A549 (cell line): ENCODE results near the gene TRPM2. TPM values are rescaled to one million over a fixed set of nuclear protein-coding genes. Genes with fewer than 3 reads are reported as not detected.

Experiments used
- ATAC-seq, 2 experiments: fragments of 200-7000 bp in 1 of 2; fragments of >200 bp in 1 of 2; cut with Nextera tagmentation in 1 of 2; cut with Tn5 transposase in 1 of 2; 3 replicates each; pipeline versions ENCODE4 v1.8.0 to v1.9.1; 2018 to 2020; ENCODE audit warnings: mild to moderate bottlenecking in 1 of 2, moderate library complexity in 1 of 2
- CTCF ChIA-PET: fragments of 300-600 bp; sonication (Branson Sonifier 250); formaldehyde crosslinking; extraction: SDS; loops from one replicate; lab custom pipeline; 2021; ENCODE audit warnings: antibody characterized with exemption, inconsistent platforms; lab: Yijun Ruan, JAX
- POLR2A ChIA-PET: fragments of 350-600 bp; formaldehyde crosslinking; extraction: SDS; loops from one replicate; lab custom pipeline; 2021; ENCODE audit warnings: antibody characterized with exemption, inconsistent platforms; lab: Yijun Ruan, JAX
- DNase-seq, 2 experiments: peaks; one replicate each; pipeline versions ENCODE4 v3.0.0 to v3.0.0-alpha.2; 2011 to 2016; ENCODE audit warnings: low read depth in 1 of 2, low spot score in 1 of 2
- FAIRE-seq: peaks from 2 replicates; lab custom pipeline; 2011; peaks lifted over from hg19 to GRCh38; lab: Jason Lieb, UNC
- H3K27ac ChIP-seq, 2 experiments: fragments of >200 bp; sonication (Bioruptor Twin); formaldehyde crosslinking; 3 replicates each; pipeline ENCODE4 v1.5.1; 2016 to 2017
- H3K4me1 ChIP-seq: fragments of >200 bp; sonication (Bioruptor Twin); formaldehyde crosslinking; 3 replicates; pipeline ENCODE4 v1.6.1; 2016
- H3K4me2 ChIP-seq: fragments of >200 bp; sonication (Bioruptor Twin); formaldehyde crosslinking; 3 replicates; pipeline ENCODE4 v1.6.1; 2016
- H3K4me3 ChIP-seq: fragments of >200 bp; sonication (Bioruptor Twin); formaldehyde crosslinking; 3 replicates; pipeline ENCODE4 v1.5.1; 2016
- H3K9me3 ChIP-seq: fragments of >200 bp; sonication (Bioruptor Twin); formaldehyde crosslinking; 3 replicates; pipeline ENCODE4 v1.6.1; 2016
- ATOH8 ChIP-seq: fragments of 250-450 bp; sonication (Bioruptor Pico); IDR thresholded peaks from 2 replicates; pipeline ENCODE4 v1.5.0; 2020; ENCODE audit warnings: low read depth, mild to moderate bottlenecking, moderate library complexity
- CEBPB ChIP-seq, 2 experiments: fragments of >200 bp in 1 of 2; sonication (Bioruptor Twin) in 1 of 2; formaldehyde crosslinking in 1 of 2; IDR thresholded peaks; 2 replicates each; pipeline ENCODE4 v1.6.1; 2012 to 2016
- CTCF ChIP-seq: fragments of >200 bp; sonication (Bioruptor Twin); formaldehyde crosslinking; IDR thresholded peaks from 3 replicates; pipeline ENCODE4 v1.5.1; 2016
- EP300 ChIP-seq, 2 experiments: fragments of >200 bp; sonication (Bioruptor Twin); formaldehyde crosslinking; IDR thresholded peaks; 2 replicates in 1 of 2; 3 replicates in 1 of 2; pipeline ENCODE4 v1.6.1; 2016 to 2017
- ESRRA ChIP-seq: fragments of 150-350 bp; IDR thresholded peaks from 2 replicates; pipeline ENCODE4 v1.6.1; 2014; ENCODE audit warnings: mild to moderate bottlenecking, low read length, borderline replicate concordance
- HDAC2 ChIP-seq: fragments of 200-600 bp; sonication (generic); IDR thresholded peaks from 2 replicates; pipeline ENCODE4 v1.6.1; 2016
- HES2 ChIP-seq: fragments of >200 bp; sonication (Bioruptor Twin); formaldehyde crosslinking; IDR thresholded peaks from 2 replicates; pipeline ENCODE4 v1.6.1; 2016
- HOXB13 ChIP-seq: fragments of 250-450 bp; sonication (Bioruptor Pico); IDR thresholded peaks from 2 replicates; pipeline ENCODE4 v1.5.0; 2020; ENCODE audit warnings: low read depth, mild to moderate bottlenecking, moderate library complexity
- JUN ChIP-seq, 2 experiments: fragments of >200 bp; sonication (Bioruptor Twin); formaldehyde crosslinking; IDR thresholded peaks; 2 replicates in 1 of 2; 3 replicates in 1 of 2; pipeline ENCODE4 v1.6.1; 2016 to 2017
- KDM1A ChIP-seq: fragments of 200-600 bp; sonication (generic); IDR thresholded peaks from 2 replicates; pipeline ENCODE4 v1.6.1; 2016; ENCODE audit warnings: low read depth, mild to moderate bottlenecking
- KDM5A ChIP-seq: fragments of 200-600 bp; sonication (generic); IDR thresholded peaks from 2 replicates; pipeline ENCODE4 v1.6.1; 2016; ENCODE audit warnings: antibody characterized with exemption, mild to moderate bottlenecking
- MAX ChIP-seq: IDR thresholded peaks from 2 replicates; pipeline ENCODE4 v1.6.1; 2012
- MAZ ChIP-seq: fragments of 150-350 bp; IDR thresholded peaks from 2 replicates; pipeline ENCODE4 v1.6.1; 2014; ENCODE audit warnings: antibody characterized with exemption, low read depth, low read length, borderline replicate concordance
- NFE2L2 ChIP-seq: fragments of 150-350 bp; conservative IDR thresholded peaks from 2 replicates; pipeline ENCODE4 v1.6.1; 2014; ENCODE audit warnings: low read length
- NPAS2 ChIP-seq: fragments of 250-450 bp; sonication (Bioruptor Pico); IDR thresholded peaks from 2 replicates; pipeline ENCODE4 v1.8.0; 2022; ENCODE audit warnings: mild to moderate bottlenecking, moderate library complexity, borderline replicate concordance
- NR3C1 ChIP-seq: fragments of >200 bp; sonication (Bioruptor Twin); formaldehyde crosslinking; IDR thresholded peaks from 3 replicates; pipeline ENCODE4 v1.6.1; 2017
- PHF8 ChIP-seq: fragments of 200-600 bp; sonication (generic); IDR thresholded peaks from 2 replicates; pipeline ENCODE4 v1.6.1; 2016; ENCODE audit warnings: low read depth, mild to moderate bottlenecking, antibody characterized with exemption, moderate library complexity, borderline replicate concordance
- RARB ChIP-seq: fragments of 250-450 bp; sonication (Bioruptor Pico); IDR thresholded peaks from 2 replicates; pipeline ENCODE4 v1.8.0; 2021; ENCODE audit warnings: mild to moderate bottlenecking, moderate library complexity
- RFX5 ChIP-seq: fragments of 450-650 bp; IDR thresholded peaks from 2 replicates; pipeline ENCODE4 v1.7.1; 2014; ENCODE audit warnings: antibody characterized with exemption, mild to moderate bottlenecking, moderate library complexity
- RNF2 ChIP-seq: fragments of 200-600 bp; sonication (generic); IDR thresholded peaks from 2 replicates; pipeline ENCODE4 v1.6.1; 2016; ENCODE audit warnings: low read depth, mild to moderate bottlenecking, antibody characterized with exemption, moderate library complexity, borderline replicate concordance
- TP53 ChIP-seq: fragments of 250-450 bp; sonication (Bioruptor Pico); IDR thresholded peaks from 2 replicates; pipeline ENCODE4 v1.5.0; 2021; ENCODE audit warnings: mild to moderate bottlenecking, moderate library complexity
- ZSCAN20 ChIP-seq: fragments of 250-450 bp; sonication (Bioruptor Pico); IDR thresholded peaks from 2 replicates; pipeline ENCODE4 v1.8.0; 2022; ENCODE audit warnings: mild to moderate bottlenecking, moderate library complexity
- WGBS: methylation state at CpG from one replicate; pipeline ENCODE4 v1.1.6; 2017; ENCODE audit errors: missing lambda C conversion rate; 5-methylcytosine and 5-hydroxymethylcytosine counted together
- polyA plus RNA-seq, 4 experiments: library from polyadenylated mRNA; depleted of rRNA in 3 of 4; stranded (reverse); fragments of >200 nt; fragmentation: RNase III in 1 of 4; extraction: RNeasy Plus Mini Kit Qiagen cat#74134 plus additional on column Dnase treatment in 1 of 4; gene quantifications; 2 replicates in 3 of 4; 3 replicates in 1 of 4; pipeline ENCODE4 v1.2.3, GENCODE V29; 2011 to 2017

The TRPM2 gene
- polyA plus RNA-seq, 2 of the 4 experiments (the other 2 are of a cell fraction) = 3.2 to 5.5 TPM

- no peak for TF ChIP-seq ATOH8 (CRISPR knock-in tag)
- TF ChIP-seq ZSCAN20 (CRISPR knock-in tag) = no peak
These were observed 85.8 kb downstream of the TRPM2 start (continued) for GRCh38 chr21:44439211-44439600.

GRCh38 chr21:44440241-44441040 lies 87.0 kb downstream of the TRPM2 start:
- ChIA-PET CTCF (interaction anchor here (1.2 kb wide), 1 partner anchor 10 kb away, joined by 3 read pairs; no protein-coding TSS in a partner anchor), POLR2A (no interaction called here)
- no peak for ATAC-seq
- Histone ChIP-seq H3K4me3 (no peak overlapping the region), H3K9me3 (no peaks in the 10 kb centered on the region), H3K4me2 (no peak overlapping the region), H3K27ac (no peak overlapping the region), H3K4me1 (no peaks in the 10 kb centered on the region)
- 82% methylated on average over 10 of the region's 33 CpGs for WGBS
- FAIRE-seq = no peak
- DNase-seq = no peak
- no peak for TF ChIP-seq NR3C1
- no peak for TF ChIP-seq RARB
- TF ChIP-seq RNF2 = no peak

- Histone ChIP-seq H3K27ac (no peak overlapping the region), H3K4me2 (no peak overlapping the region), H3K4me3 (no peak overlapping the region), H3K9me3 (no peaks in the 10 kb centered on the region), H3K4me1 (no peaks in the 10 kb centered on the region)
- TF ChIP-seq HDAC2 (no peak), ZSCAN20 (CRISPR knock-in tag) (no peak), CEBPB (IDR thresholded peaks at IDR 0.05) (no peak), CTCF (no peak), RARB (no peak), ESRRA (no peak), KDM5A (no peak), PHF8 (no peak), NFE2L2 (no peak), JUN (IDR thresholded peaks at IDR 0.05) (no peak)
- ChIA-PET POLR2A (no interaction called here), CTCF (interaction anchor here (0.6 to 1.2 kb wide), 2 partner anchors 10 to 250 kb away, joined by 3 read pairs; no protein-coding TSS in a partner anchor)
- no peak for DNase-seq
- FAIRE-seq = no peak
- 63% methylated on average over 7 of the region's 10 CpGs for WGBS
- no peak for ATAC-seq
These were observed 87.6 kb downstream of the TRPM2 start for GRCh38 chr21:44441041-44441400.

- no peaks in the 10 kb centered on the region for H3K9me3 ChIP-seq
- no peak for DNase-seq
- no peak overlapping the region for H3K4me3 ChIP-seq
- H3K27ac ChIP-seq = no peak overlapping the region
- CTCF ChIA-PET = interaction anchor here (0.6 kb wide), 2 partner anchors 35 to 249 kb away, joined by 3 read pairs; no protein-coding TSS in a partner anchor
- FAIRE-seq = no peak
- WGBS = 68% methylated on average over 4 of the region's 20 CpGs
- POLR2A ChIA-PET = no interaction called here
- TF ChIP-seq ZSCAN20 (CRISPR knock-in tag) (no peak), KDM1A (no peak), EP300 (IDR thresholded peaks at IDR 0.05) (no peak), TP53 (CRISPR knock-in tag) (no peak), NPAS2 (no peak), MAX (no peak), HES2 (no peak), CEBPB (IDR thresholded peaks at IDR 0.05) (no peak), MAZ (no peak), RFX5 (no peak), HOXB13 (no peak)
- no peak overlapping the region for H3K4me2 ChIP-seq
- H3K4me1 ChIP-seq = no peaks in the 10 kb centered on the region
- no peak for ATAC-seq
These were observed 88.3 kb downstream of the TRPM2 start for GRCh38 chr21:44441581-44442265.
